Stimulated activated CD4-positive, alpha-beta T cell treated with anti-CD3 and anti-CD28 coated beads, Interleukin-1b, Interleukin-23, amount 100 ng/mL, for 24 hours (primary cell): ENCODE measurements around the gene KLHL4.
"Not testable (repeated sequence)": the region's sequence is repeated elsewhere in the genome, so short reads cannot be mapped to it uniquely, and the experiment has no call there.

ENCODE experiments used
- DNase-seq, 4 experiments: peaks; one replicate each; pipeline ENCODE4 v3.0.0-alpha.2; 2020; ENCODE audit warnings: low read depth in 4 of 4, low spot score in 1 of 4

The KLHL4 gene

DNA sequence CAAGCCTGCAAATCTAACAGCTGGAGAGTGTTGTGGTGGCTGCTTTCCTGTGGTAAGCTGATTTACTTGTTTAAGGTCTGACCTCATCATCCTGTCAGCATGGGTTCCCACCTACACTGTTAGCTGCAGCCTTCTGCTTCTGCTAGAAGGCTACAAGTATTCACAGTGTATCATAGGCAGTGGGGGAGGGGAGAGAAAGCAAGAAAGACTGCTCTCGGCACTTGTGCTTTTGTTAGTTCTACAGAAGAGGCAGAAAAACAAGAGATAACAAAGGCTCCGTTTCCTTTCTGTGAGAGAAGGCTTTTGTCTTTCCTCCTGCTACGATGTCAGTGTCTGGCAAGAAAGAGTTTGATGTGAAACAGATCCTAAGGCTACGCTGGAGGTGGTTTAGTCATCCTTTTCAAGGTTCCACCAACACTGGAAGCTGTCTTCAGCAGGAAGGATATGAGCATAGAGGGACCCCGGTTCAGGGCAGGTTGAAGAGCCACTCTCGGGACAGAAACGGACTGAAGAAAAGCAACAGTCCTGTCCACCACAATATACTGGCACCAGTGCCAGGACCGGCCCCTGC is at the start of gene KLHL4:
KLHL4 (plus strand) TSS at position 232 of the 571 bp plus-strand sequence; CDS start at position 324, 92 bp downstream.
- no peak for DNase-seq

- no peak for DNase-seq
These were observed 48.7 kb upstream of the KLHL4 start for GRCh38 chrX:87468941-87469340.

DNA sequence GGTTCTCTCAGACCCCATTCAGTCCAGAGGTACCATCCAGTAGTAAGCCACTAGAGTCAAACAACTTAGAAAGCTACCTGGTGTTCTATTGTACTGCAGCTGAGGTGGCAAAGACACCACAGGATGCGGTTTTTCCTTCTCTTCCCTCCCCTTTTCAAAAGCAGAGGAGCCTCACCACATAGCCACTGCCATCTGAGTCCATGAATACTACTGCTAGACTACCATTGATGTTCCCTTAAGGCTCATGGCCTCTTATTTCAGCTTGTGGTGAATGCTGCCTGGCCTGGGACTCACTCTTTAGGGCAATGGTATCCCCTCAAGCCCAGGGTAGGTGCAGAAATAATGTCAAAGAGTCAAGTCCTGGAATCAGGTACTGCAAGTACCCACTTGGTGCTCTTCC is 41.8 kb upstream of the KLHL4 start:
- DNase-seq: no peak

GRCh38 chrX:87478703-87479102 is 38.9 kb upstream of the KLHL4 start:
- DNase-seq: not testable (repeated sequence)

DNA sequence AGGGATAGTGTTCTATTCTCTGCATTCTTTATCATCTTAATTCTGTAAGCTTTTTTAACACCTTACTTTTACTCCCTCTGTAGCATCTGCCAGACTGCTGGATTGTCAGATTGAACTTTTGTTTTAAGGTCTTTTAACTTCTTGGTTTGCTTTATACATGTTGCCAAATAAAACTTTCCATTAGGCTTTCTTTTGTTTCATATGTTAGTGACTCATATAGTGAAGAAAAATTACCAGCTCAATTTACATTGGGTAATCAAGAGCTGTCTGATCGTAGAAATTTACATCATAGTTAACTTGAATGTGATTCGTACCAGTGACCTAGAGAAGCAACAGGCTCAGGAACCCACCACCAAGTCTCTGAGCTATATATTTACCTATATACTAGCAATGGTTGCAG is 28.5 kb upstream of the KLHL4 start:
- no peak for DNase-seq

GRCh38 chrX:87515836-87516235 is 1.8 kb upstream of the KLHL4 start:
- no peak for DNase-seq

DNA sequence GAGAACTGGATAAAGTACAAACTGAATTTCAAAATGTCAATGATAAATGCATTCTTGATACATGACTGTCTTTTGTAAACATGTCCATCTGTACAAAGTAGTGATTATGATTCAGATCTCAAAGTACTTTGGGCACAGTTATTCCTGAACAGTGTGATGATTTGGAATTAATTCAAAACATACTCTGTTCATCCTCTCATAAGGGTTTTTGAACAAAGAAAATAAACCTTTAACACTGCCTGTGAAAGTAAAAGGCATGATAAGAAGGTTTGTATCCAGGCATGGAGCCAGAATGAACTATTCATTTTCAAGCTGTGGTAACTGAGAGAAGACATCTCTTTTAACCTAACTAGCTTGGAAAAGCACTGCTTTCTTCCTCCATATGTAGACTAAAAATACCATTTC is 883 bp upstream of the KLHL4 start:
- no peak for DNase-seq

DNA sequence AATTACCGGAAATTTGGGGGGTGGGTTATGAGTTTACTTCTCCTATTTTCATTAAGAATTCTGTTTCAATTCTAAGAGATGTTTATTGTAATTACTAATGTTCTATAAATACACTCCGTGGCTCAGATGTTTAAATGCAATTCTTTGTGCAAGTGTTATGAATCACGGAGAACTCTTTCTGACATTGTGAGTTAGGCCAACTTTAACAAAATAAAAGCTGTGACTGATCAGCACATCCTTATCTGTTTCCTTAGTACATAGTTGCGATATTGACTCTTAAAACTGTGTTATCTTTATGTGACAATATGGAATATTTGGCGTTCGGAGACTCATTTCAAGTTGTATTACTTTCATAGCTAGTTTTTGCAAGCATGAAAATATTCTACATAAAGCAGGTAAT is 902 bp downstream of the KLHL4 start:
- DNase-seq: no peak

GRCh38 chrX:87525771-87526229 is 8.2 kb downstream of the KLHL4 start:
- no peak for DNase-seq

DNA sequence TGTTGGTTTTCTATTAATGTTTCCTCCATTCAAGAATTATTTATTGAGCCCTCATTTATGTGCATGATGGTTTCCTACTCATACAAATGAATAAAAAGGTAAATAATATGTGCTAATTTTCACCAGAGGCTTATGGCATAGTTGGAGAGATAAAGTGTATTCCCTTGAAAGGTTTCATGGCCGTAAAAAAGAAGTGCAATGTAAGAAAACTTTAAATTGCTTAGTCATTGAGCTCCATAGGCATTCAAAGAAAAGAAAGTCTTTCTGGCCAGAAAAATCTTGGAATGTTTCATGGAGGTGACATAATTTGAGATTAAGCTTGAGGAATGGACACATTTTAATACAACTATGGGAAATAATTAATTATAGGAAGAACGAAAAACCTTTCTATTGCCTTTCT is 8.7 kb downstream of the KLHL4 start:
- no peak for DNase-seq

- DNase-seq: no peak
These were observed 10.9 kb downstream of the KLHL4 start for GRCh38 chrX:87528487-87528886.

- DNase-seq: no peak
These were observed 54.4 kb downstream of the KLHL4 start for GRCh38 chrX:87571964-87572363.

GRCh38 chrX:87572901-87573300 is 55.3 kb downstream of the KLHL4 start:
- no peak for DNase-seq

GRCh38 chrX:87578978-87579377 is 61.4 kb downstream of the KLHL4 start:
- DNase-seq: no peak

GRCh38 chrX:87580862-87581261 is 63.3 kb downstream of the KLHL4 start:
- no peak for DNase-seq

DNA sequence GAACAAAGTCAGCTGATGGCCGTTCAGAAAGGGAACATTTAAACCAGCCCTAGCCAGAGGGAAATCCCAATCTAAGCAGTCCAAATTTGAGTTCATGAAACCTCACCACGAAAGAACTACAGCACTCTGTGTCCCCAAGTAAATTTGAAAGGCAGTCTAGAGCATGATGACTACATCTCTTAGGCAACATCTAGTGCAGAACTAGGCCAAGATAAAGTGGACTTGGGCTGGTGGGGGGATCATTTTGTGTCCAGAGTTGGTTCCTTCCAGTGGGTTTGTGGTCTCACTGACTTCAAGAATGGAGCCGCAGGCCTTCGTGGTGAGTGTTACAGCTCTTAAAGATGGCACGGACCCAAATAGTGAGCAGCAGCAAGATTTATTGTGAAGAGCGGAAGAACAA is 64.9 kb downstream of the KLHL4 start:
- no peak for DNase-seq

DNA sequence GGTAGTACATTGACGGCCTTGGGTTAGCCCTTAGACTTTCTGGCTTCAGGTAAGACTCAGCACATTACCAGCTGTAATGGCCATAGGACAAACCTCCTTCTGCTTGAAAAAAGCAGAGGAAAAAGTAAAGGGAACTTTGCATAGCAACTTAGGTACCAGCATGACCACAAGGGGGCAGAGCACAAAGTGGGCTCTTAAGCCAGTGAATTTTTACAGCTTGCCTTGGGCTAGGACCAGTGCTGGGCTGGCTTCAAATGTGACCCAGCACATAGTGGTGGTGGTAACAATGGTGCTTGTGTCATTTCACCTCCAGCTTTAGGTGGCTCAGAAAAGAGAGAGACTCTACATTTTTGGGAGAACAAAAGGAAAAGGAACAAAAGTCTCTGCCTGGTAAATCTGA is 66.1 kb downstream of the KLHL4 start:
- peak in 1 of 4 experiments; percentile 0 for DNase-seq

DNA sequence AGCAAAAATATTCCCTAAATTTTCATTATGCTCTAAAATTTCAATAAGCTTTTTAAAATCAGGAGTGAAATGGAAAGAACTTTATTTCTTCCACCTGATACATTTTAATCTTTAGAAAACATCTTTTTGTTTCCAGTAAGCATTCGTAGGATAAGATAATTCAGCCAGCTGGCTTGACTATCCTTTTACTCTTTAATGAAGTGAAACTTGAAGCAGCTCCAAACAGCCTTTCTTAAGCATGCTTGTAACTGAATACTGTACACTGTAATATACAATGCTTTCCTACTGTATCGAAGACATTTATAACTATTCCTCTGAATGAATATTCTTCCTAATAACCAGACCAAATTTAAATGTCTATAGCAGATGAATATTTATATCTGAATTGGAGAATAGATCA is 98.8 kb downstream of the KLHL4 start:
- no peak for DNase-seq

DNA sequence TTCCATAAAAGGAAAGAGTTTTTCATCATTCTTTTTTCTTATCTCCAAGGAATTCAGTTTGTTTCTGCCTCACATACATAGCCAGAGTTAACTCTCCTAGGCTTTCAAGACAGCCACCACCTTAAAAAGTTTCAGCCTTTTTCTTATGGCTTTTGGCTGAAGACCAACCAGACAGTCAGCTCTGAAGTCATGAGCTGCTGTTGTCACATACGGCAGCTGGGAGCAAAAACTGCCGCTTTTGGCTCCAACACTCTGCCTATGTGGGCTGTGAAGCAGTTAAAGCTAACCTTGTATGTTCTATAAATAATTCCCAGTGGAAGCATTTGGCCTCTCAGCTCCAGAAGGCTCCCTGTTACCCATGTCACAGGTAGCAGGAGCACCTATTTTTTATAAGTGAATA is 104.1 kb downstream of the KLHL4 start:
- DNase-seq: no peak

GRCh38 chrX:87626996-87627395 is 109.4 kb downstream of the KLHL4 start:
- DNase-seq: no peak

GRCh38 chrX:87634361-87634760 is 116.8 kb downstream of the KLHL4 start:
- DNase-seq: no peak

DNA sequence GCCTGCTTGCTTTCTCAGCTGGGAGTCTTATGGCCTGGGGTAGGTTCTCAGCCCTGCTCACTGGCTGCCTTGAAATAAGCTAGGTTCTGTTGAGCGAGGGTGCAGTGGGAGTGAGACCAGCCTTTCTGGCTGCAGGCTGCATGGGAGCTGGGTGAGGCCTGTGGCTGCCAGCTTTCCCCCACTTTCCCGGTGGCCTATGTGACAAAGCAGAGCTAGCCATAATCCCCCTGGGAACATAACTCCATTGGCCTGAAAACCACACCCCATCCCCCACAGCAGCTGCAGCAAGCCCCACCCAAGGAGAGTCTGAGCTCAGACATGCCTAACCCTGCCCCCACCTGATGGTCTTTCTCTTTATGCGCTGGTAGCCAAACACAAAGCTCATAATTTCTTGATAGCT is 118.9 kb downstream of the KLHL4 start:
- DNase-seq: no peak

DNA sequence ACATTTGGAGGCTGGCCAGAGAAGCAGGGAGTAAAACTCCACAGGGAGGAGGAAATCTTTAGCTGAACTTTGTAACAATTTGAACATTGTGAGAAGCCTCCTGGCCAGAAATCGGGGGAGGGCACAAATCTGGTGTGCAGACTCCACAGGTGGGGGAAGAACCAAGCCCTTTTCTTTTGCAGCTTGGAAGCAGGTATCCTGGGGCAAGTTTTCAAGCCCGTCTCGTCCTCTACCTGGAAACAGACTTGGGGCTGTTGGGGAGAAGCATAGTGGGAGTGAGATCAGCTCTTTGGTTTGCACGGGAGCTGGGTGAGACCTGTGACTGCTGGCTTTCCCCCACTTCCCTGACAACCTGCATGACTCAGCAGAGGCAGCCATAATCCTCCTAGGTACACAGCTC is 123.8 kb downstream of the KLHL4 start:
- not testable (repeated sequence) for DNase-seq

DNA sequence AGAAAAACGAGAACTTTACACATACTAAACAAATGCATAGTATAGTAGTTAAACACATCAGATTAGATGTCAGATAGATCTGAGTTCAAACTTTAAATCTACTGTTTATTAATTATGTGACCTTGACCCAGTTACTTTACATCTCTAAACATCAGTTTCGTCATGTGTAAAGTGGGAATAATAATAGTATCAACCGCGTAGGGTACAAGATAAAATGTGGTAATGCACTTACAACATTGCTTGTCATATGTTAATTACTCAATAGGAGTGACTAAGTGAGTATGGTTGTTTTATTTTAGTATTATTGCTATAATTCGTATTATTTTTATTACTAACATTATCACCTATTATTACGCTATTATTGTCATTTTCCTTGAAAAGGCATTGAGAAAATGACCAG is 144.2 kb downstream of the KLHL4 start:
- no peak for DNase-seq
